Measurements from ENCODE around the gene KNDC1.

Gene KNDC1

GRCh38 chr10:133185916-133186315 lies 25.9 kb downstream of the KNDC1 start:
- no peak overlapping the region for H2AFZ ChIP-seq (ENCODE audit: low read length)
- no peaks in the 10 kb centered on the region for H4K20me1 ChIP-seq (ENCODE audit: insufficient read depth, low read length)
- no peak overlapping the region for H3K4me3 ChIP-seq (ENCODE audit: low read length)
- TF ChIP-seq, protein P1, sequence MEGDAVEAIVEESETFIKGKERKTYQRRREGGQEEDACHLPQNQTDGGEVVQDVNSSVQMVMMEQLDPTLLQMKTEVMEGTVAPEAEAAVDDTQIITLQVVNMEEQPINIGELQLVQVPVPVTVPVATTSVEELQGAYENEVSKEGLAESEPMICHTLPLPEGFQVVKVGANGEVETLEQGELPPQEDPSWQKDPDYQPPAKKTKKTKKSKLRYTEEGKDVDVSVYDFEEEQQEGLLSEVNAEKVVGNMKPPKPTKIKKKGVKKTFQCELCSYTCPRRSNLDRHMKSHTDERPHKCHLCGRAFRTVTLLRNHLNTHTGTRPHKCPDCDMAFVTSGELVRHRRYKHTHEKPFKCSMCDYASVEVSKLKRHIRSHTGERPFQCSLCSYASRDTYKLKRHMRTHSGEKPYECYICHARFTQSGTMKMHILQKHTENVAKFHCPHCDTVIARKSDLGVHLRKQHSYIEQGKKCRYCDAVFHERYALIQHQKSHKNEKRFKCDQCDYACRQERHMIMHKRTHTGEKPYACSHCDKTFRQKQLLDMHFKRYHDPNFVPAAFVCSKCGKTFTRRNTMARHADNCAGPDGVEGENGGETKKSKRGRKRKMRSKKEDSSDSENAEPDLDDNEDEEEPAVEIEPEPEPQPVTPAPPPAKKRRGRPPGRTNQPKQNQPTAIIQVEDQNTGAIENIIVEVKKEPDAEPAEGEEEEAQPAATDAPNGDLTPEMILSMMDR (IDR thresholded peaks at IDR 0.05; ENCODE audit: low read length), result no peak
- TF ChIP-seq EZH2phosphoT487 (IDR thresholded peaks at IDR 0.05; ENCODE audit: low read length) (no peak), EZH2 (optimal IDR thresholded peaks at IDR 0.05; ENCODE audit: low read depth, low read length) (no peak)
- no peaks in the 10 kb centered on the region for H3K79me2 ChIP-seq (ENCODE audit: low read length)
- no peaks in the 10 kb centered on the region for H3F3A ChIP-seq (ENCODE audit: insufficient read depth, low read length)
- H3K9me2 ChIP-seq (replicated peaks; ENCODE audit: insufficient read depth, low read length), result no peaks in the 10 kb centered on the region
- no peaks in the 10 kb centered on the region for H3K9me3 ChIP-seq (replicated peaks; ENCODE audit: insufficient read depth, low read length)
- H3K27ac ChIP-seq (ENCODE audit: low read length), result no peak overlapping the region
- H3K9ac ChIP-seq (ENCODE audit: low read length), result no peak overlapping the region
- DNase-seq, result no peak
- peaks cover 34% of the 10 kb centered on the region for H3K27me3 ChIP-seq (replicated peaks; ENCODE audit: insufficient read depth, low read length)
- H3K4me2 ChIP-seq (ENCODE audit: low read depth, low read length), result no peak overlapping the region
- H3K4me1 ChIP-seq (ENCODE audit: low read length), result no peaks in the 10 kb centered on the region
- H3K36me3 ChIP-seq (replicated peaks; ENCODE audit: insufficient read depth, low read length), result no peaks in the 10 kb centered on the region

DNA sequence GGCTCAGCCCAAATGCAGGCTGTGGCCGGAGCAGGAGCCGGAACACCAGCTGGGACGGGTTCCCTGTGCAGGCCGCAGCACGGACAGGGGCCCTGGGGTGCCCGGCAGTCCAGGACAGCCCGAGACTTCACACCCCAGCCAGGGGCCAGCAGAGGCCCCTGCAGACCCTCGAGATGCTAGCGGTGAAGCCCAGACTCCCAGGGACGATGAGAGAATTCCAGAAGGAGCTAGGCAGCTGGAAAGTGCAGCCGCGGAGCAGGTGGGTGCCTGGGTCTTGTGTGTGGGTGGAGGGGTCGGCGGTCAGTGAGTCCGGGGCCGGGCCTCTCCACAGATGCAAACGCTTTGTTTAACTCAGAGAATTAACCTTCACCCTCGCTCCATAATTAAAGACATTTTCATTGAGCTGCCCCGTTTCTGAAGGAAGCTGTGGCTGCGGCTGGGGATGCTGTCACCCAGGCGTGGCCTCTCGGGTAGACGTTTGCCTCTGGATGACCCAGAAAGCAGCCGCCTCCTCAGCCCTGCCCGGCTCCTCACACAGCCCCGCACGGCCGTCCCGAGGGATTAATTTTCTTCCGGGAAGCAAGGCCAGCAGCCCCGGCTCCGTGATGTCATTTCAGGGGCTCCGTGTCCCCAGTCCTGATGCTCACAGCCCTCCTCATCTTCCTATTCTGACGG lies 26.5 kb downstream of the KNDC1 start:
- DNase-seq, result no peak
- Histone ChIP-seq H3K4me1 (ENCODE audit: low read length) (no peaks in the 10 kb centered on the region), H3K9me3 (replicated peaks; ENCODE audit: insufficient read depth, low read length) (no peaks in the 10 kb centered on the region), H3K27ac (ENCODE audit: low read length) (no peak overlapping the region), H3K9ac (ENCODE audit: low read length) (no peak overlapping the region), H3K79me2 (ENCODE audit: low read length) (no peaks in the 10 kb centered on the region), H4K20me1 (ENCODE audit: insufficient read depth, low read length) (no peaks in the 10 kb centered on the region), H3K4me2 (ENCODE audit: low read depth, low read length) (no peak overlapping the region), H3F3A (ENCODE audit: insufficient read depth, low read length) (no peaks in the 10 kb centered on the region), H3K4me3 (ENCODE audit: low read length) (no peak overlapping the region), H3K36me3 (replicated peaks; ENCODE audit: insufficient read depth, low read length) (no peaks in the 10 kb centered on the region), H3K9me2 (replicated peaks; ENCODE audit: insufficient read depth, low read length) (no peaks in the 10 kb centered on the region), H3K27me3 (replicated peaks; ENCODE audit: insufficient read depth, low read length) (peaks cover 33% of the 10 kb centered on the region), H2AFZ (ENCODE audit: low read length) (no peak overlapping the region)
- TF ChIP-seq, protein P1 (IDR thresholded peaks at IDR 0.05; ENCODE audit: low read length), result no peak
- TF ChIP-seq EZH2 (optimal IDR thresholded peaks at IDR 0.05; ENCODE audit: low read depth, low read length) (no peak), EZH2phosphoT487 (IDR thresholded peaks at IDR 0.05; ENCODE audit: low read length) (no peak)

GRCh38 chr10:133187091-133187905 lies 27.3 kb downstream of the KNDC1 start:
- no peak overlapping the region for H3K9ac ChIP-seq (ENCODE audit: low read length)
- H3K4me1 ChIP-seq (ENCODE audit: low read length), result no peaks in the 10 kb centered on the region
- H3K4me2 ChIP-seq (ENCODE audit: low read depth, low read length), result no peak overlapping the region
- no peaks in the 10 kb centered on the region for H4K20me1 ChIP-seq (ENCODE audit: insufficient read depth, low read length)
- no peaks in the 10 kb centered on the region for H3K79me2 ChIP-seq (ENCODE audit: low read length)
- H3F3A ChIP-seq (ENCODE audit: insufficient read depth, low read length), result no peaks in the 10 kb centered on the region
- no peaks in the 10 kb centered on the region for H3K36me3 ChIP-seq (replicated peaks; ENCODE audit: insufficient read depth, low read length)
- no peak overlapping the region for H2AFZ ChIP-seq (ENCODE audit: low read length)
- no peak overlapping the region for H3K4me3 ChIP-seq (ENCODE audit: low read length)
- no peaks in the 10 kb centered on the region for H3K9me2 ChIP-seq (replicated peaks; ENCODE audit: insufficient read depth, low read length)
- peaks cover 40% of the 10 kb centered on the region for H3K27me3 ChIP-seq (replicated peaks; ENCODE audit: insufficient read depth, low read length)
- TF ChIP-seq, protein P1 (IDR thresholded peaks at IDR 0.05; ENCODE audit: low read length), result no peak
- TF ChIP-seq EZH2 (optimal IDR thresholded peaks at IDR 0.05; ENCODE audit: low read depth, low read length), result no peak
- no peak for TF ChIP-seq EZH2phosphoT487 (IDR thresholded peaks at IDR 0.05; ENCODE audit: low read length)
- H3K9me3 ChIP-seq (replicated peaks; ENCODE audit: insufficient read depth, low read length), result no peaks in the 10 kb centered on the region
- DNase-seq, result no peak
- no peak overlapping the region for H3K27ac ChIP-seq (ENCODE audit: low read length)

All from MM.1S (cell line).